GM20431 (cell line): ENCODE data around the gene USB1.

Experiments
- in situ Hi-C: fragments of 300-500 bp; cut with MseI, MboI; formaldehyde crosslinking; loops from one replicate; pipeline ENCODE4 v1.15.0; 2020; ENCODE audit warnings: low sequenced_read_pairs; ENCODE audit not compliant: unreplicated experiment

Gene USB1, protein sequence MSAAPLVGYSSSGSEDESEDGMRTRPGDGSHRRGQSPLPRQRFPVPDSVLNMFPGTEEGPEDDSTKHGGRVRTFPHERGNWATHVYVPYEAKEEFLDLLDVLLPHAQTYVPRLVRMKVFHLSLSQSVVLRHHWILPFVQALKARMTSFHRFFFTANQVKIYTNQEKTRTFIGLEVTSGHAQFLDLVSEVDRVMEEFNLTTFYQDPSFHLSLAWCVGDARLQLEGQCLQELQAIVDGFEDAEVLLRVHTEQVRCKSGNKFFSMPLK

DNA sequence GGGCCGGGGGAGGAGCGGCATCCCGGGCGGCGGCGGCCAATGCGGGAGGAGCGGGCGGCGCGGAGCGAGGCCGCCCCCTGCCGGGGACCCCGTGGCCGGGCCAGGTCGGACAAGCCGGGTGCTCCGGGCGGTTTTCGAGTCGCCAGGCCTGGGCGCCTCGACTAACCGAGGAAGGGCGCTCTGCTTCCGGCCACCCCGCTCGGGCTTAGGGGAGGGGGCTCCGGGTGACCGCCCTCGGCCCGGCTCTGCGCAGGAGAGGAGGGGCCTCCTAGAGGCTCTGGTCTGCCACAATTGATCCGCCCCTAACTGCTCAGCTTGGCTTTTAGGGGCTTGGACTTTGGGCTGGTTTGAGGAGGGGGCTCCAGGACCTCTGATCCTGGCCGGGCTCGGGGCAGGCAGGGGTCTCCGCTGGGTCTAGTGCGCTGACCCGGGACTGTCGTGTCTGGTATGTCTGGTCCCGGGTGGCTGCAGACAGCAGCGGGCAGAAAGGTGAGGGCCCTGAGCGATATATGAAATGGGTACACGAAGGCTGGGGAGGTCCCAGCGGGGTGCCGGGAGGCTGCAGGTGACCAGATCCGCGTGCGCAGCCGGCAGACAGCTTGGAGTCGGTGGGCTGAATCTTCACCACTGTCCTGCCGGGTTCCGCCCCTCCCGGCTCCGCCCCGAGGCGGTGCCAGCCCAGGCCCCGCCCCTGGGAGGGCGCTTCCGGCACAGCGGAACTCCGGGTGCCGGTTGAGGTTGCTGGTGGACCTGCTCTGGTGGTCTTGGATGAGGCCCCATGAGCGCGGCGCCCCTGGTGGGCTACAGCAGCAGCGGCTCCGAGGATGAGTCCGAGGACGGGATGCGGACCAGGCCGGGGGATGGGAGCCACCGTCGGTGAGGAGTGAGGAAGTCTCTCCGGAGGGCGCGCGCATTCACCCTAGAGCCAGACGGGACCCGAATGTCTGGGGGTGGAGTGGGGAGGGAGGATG, at the start of gene USB1:
Gene USB1 (plus strand): TSS at position 702 of the 971 bp plus-strand sequence. CDS start 77 bp downstream, at position 779.
- in situ Hi-C loops, result no loop called here

DNA sequence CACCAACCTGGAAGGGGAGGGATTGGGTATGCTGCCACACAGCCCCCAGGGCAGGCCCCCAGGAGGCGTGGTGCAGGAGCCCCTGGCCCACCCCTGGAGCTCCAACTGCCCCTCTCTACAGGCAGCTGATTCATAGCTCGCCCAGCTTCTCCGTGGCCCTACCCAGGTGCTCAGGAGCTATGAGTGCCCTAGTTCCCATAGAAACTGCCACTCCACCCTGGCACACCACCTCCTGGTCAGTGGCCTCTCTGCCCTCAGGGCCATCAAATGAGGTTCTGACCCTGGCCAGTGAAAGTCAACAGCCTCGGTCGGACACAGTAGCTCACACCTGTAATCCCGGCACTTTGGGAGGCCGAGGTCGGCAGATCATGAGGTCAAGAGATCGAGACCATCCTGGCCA, 48.3 kb upstream of the USB1 start:
- in situ Hi-C loops, result no loop called here

DNA sequence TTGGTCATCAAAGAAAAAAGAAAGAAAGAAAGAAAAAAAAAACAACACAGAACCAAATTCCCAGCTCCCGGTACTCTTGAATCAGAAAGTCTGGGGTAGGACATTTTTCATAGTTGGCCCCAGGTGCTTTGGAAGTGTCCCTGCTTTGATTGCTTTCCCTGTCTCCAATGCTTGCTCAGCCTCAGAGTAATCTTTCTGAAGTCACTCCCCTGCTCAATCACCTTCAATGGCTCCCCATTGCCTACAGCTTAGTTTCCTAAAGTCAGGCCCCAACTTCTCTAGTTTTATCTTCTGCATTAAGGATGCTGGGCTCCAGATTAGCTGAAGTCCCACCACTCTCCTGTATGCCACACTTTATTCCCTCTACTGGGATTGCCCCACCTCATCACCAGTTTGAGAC, 47.4 kb upstream of the USB1 start:
- in situ Hi-C loops, result no loop called here

DNA sequence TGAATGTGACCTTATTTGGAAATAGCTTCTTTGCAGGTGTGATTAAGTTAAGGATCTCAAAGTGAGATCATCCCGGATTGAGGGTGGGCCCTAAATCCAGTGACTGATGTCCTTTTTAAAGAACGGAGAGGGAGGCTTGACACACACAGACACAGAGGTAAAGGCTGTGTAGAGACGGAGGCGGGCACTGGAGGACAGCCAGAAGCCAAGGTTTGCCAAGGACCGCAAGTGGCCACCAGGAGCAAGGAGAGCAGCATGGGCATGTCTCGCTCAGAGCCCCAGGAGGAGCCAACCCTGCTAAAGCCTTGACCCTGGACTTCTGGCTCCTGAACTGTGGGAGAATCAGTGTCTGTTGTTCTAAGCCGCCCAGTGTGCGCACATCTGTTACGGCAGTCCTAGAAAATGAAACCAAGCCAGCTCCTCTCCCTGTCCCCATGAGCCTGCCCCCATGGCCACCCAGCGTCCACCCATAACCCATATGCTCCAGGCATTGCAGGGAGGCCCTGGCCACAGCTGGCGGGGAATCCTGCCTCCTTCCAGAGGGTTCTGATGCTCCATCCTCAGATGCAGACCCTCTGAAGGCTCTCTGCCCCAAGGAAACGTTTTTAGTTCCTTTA, 45.5 kb upstream of the USB1 start:
- in situ Hi-C loops, result no loop called here

DNA sequence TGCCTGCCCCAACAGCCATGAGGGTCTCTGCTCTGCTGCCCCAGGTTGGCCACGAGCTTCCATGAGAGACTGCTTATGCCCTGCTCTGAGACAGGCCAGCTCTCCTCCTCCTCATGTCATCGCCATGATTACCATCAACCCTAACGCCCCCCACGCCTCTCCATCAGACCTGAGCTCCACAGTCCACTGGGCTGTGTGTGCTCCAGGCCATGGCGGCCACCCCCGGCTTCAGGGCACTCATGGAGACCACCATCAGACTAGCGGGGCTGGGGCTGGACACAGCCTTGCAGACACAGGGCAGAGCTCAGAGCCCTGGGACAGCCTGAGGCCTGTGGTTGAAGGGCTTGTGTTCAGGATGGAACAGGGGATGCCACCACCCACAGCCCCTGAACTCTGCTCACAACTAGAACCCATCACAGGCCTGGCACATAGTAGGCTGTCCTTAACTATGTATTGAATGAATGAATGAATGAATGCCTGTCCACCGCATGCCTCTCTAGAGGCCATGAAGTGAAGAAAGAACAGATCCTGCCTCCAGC, 44.9 kb upstream of the USB1 start:
- in situ Hi-C loops, result no loop called here

DNA sequence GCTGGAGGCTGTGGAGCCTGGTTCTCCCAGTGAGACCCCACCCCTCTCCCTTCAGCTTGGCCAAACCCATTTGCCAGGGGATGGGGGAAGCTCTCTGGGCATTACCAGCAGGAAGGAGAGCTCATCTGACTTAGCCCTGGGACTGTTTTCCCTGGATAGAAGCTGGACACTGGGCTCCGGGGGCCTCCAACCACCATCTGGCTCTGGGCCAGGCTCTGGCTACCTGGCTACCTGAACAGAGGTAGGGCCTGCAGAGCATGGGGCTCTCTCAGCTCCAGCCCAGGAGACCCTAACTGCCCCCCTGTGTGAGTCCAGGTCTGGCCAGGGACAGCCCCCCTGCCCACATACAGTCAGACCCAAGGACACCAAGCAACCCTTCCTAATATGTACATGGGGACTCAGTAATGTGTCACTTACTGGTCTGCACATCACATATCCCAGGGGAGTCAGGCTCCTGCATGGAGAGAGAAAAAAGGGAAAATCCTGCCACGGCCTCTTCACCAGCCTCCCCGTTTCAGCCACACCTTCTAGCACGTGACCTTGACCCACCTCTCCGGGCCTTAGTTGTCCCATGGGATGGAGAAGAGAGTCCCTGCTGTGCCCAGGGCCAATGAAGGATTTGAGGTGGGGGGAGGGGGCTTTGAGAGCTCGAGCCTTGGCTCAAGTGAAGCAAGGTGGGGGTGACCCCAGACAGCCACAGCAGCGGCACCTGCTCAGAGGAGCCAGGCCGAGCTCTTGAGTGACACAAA, 44.1 kb upstream of the USB1 start:
- in situ Hi-C loops, result no loop called here

DNA sequence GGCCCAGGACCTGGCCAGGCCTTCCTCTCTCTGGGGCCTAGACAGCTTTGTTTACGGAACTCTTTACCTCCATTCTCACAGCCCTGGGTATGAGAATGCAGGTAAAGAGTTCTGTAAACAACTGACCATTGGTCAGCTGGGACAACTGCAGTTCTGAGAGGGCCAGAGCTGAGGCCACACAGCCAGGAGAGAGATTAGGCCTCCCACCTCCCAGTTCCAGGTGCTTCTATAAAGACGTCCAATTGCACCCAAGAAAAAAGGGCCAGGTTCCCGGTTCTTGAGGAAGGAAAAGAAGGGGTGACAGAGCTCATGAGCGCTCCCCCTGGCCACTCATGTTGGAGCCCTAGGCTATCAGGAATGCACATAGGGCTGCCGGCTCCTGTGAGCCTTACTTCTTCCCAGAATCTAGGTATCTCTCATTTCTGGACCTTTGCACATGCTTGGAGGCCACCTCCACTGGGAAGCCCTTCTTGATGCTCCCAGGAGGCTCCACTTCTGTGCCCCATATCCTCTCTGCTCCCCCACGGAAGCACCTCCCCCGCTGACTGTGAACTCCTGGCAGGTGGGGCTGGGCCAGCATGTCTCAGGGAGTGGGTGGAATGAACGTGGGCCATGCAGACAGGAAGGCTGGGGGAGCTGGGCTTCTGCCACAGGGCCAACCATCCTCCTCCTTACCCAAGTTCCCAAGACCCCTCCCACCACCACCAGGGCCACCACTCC, 43.4 kb upstream of the USB1 start:
- in situ Hi-C loops, result no loop called here

DNA sequence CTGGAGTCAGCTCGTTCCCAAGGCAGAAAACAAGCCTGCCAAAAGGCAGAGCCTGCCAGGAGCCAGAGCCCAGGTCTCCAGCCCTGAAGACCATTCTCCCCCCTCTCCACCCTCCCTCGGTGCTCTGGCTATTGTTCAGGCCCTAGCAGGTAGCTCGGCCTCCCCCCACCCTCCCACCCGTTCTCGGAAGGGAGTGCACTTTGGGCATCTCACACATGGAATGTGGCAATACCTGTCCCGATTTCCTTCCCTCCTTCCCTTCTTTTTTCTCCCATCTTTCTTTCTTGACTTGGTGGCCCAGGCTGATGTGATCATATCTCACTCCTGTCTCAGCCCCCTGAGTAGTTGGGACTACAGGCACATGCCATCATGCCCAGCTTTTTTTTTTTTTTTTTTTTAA, 42.7 kb upstream of the USB1 start:
- in situ Hi-C loops, result no loop called here

DNA sequence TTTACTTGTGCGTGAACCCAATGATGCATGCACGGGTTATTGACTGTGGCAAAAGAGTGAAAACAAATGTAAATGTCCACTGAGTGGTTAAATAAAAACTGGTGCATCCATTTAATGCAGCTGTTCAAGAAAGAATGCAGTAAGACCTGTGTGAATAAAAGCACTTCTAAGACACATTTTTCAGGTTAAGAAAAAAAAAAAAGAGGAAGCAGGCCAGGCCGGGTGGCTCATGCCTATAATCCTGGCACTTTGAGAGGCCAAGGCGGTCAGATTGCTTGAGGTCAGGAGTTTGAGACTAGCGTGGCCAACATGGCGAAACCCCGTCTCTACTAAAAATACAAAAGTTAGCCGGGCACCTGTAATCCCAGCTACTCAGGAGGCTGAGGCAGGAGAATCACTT, 42.1 kb upstream of the USB1 start:
- in situ Hi-C loops, result no loop called here

DNA sequence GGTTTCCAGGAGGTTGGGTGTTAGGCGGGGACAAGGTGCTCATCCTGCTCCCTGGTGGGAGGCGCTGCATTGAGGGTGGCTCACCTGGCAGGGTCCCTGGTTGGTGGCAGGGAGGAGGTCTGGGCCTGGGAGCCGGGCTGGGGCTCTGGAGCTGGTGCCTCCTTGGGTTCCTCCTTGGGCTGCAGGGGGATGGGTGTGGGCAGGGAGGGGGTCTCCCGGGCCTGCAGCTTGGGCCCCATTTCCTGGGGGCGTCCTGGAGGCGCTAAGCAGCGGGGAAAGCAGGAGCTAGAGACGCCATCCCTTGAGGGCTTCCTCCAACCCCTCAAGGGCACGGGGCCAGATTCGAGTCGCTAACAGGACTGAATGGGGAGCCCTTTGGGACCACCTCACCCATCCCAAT, 41.4 kb upstream of the USB1 start:
- in situ Hi-C loops, result no loop called here

DNA sequence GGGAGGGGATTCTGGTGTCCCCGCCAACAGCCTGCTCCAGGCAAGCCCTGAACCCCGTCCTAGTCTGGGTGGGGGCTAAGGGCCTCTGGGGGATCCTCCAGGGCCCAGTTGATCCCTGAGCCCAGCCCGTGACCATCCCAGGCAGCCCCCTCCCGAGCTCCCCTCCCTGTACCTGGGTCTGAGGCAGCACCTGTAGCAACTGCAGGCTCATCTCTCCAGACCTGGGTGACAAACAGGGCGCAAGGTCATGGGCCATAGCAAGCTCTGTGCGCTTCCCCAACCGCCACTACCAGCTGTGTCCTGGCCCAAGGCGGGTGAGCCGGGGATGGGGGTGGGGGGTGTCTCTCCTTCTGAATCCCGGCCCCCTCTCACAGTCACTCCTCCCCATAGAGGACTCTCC, 40.9 kb upstream of the USB1 start:
- in situ Hi-C loops, result no loop called here

DNA sequence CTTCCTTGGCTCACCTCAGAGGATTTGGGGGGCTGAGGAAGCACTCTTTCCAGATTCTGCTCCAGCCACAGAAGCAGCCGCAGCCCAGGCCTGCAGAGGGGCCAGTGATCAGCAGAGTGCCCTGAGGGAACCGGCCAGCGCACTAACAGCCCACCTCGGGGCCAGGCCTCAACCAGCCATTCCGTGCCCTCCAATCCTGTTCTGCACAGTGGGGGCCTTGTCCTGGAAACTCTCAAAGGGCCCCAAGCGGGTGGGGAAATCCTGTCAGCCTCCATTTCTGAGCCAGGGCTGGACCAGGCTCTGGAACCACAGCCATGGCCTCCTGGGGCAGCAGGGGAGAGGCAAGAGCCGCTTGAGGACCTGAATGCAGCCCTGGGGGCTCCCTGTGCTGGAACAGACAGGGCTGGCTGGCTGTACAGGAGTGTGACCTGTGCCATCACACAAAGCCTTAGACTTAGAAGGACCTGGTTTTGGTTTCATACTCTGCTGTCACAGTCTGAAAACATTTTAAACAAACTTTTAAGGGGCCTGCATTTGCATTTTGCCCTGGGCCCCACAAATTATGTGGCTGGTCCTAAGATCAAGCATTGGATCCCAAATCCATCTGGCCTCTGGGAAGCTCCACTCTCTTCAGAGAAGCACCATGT, 40.3 kb upstream of the USB1 start:
- in situ Hi-C loops, result no loop called here

DNA sequence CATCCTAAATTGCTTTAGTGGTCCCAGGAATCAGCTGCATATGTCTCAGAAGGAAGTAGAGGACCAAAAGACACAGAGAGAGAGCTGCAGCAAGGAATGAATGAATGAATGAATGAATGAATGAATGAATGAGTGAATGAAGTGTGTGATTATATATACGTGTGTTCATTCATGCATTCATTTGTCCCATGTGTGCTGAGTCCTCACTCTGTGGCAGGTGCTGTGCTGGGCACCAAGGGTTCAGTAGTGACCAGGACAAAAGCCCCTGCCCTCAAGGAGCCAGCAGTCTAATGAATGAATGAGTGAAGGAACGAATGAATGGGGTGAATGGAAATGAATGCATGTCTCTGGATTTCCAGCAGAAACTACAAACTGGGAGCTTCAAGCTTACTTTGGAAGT, 39.7 kb upstream of the USB1 start:
- in situ Hi-C loops, result no loop called here

DNA sequence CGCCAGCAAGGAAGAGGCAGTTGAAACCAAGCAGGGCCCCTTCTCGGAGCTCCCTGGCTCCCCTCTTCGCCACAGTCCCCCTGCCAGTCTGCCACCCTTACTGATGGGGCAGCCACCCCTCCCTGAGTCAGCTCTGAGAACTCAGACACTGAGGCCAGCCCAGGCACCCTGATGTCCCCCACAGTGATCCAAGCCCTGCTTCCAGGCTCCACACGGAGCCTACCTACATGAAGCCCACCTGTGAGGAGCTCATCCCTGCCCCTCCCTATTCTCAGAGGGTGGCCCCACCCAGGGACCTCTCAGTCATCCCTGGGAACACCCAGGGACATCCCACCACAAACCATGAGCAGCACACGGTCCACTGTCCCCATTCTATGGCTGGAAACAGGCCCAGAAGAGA, 39.2 kb upstream of the USB1 start:
- in situ Hi-C loops, result no loop called here

DNA sequence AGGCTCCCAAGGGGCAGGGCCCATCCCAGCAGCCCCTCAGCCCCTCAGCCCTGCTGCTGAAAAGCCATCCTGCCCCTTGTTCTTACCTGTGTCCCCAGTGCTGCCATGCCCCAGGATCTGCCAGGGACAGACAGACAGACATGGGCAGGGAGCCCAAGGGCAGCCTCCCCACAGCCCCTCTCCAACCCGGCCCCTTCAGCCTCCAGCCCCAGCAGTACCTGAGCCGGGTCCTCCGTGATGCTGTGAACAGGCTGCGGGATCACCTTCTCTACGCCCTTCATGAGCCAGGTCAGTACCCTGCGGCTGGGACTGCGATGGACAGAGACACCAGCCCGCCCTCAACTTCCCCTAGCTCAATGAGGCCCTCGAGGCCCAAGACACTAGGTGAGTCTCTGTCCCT, 38.5 kb upstream of the USB1 start:
- in situ Hi-C loops, result no loop called here

DNA sequence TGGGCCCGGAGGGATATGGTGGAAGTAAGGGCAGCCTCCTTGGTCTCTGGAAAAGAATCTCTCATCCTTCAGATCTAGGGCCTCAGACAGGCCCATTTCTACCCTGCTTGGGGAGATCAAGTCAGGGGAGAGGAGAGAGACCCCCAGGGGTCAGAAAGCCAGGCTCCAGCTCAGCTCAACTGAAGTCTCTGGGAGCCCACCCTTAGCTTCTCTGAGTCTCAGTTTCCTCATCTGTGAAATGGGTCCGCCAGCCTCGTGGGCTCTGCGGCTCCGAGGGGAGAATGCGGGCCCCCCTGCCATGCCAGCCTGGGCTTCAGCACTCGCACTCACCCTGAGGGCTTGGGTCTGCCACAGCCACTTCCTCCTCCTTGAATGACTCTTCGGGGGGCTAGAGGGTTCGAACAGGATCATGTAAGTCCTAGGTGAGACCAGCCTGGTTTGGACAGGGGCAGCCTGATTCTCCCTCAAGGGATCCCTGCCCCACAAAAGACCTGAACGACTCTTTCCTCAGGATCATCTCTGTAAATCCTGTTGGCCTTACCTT, 37.0 kb upstream of the USB1 start:
- in situ Hi-C loops, result no loop called here

DNA sequence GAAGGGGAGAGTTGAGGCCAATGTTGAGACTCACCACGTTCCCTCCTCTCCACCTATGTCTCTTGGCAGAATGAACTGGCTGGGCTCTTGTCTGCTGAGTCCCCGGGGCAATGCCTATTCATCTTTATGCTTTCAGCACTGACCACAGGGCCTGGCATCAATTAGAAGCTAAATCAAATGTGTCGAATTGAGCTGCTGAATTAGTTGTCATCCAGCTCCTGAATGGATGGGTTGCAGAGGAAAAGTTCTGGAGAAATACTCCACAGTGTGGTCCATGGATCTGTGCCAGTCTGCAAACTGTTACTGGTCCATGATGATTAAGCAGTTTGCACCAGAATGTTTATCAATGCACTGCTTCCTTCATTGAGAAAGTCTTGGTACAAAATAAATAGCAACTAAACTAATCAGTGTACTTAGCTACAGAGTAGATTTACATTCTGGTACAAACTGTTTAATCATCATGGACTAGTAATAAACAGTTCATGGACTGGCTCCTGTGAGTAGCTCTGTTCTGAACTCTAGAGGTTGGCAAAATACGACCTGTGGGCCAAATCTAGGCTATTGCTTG, 34.9 kb upstream of the USB1 start:
- in situ Hi-C loops, result no loop called here

DNA sequence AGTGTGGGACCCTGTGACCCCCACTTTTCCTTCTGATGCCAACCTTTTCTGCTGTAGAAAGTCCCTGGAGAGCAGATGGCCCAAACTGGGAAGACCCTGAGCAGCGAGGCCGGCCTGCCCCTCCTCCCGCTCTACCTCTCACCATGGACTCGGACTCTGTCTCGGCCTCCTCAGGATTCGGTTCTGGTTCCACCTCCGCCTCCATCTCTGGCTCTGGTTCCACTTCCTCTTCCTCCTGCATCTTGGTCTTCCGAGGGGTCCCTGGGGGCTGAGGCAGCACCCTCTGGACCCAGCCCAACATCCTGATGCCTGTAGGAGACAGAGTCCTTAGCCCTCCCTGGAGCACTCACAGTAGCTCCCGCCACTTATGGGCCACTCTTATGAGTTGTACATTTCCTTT, 34.2 kb upstream of the USB1 start:
- in situ Hi-C loops, result no loop called here
